ENCODE data around the gene OSBPL6.

The OSBPL6 gene

GRCh38 chr2:178414266-178415247 is 220.2 kb downstream of the OSBPL6 start (continued):
- TF ChIP-seq ZEB2 (tag by site-specific recombination; IDR thresholded peaks at IDR 0.05): peak; percentile 99
- no peak for TF ChIP-seq ZNF280D (tag by site-specific recombination; IDR thresholded peaks at IDR 0.05)
- TF ChIP-seq, protein P1, sequence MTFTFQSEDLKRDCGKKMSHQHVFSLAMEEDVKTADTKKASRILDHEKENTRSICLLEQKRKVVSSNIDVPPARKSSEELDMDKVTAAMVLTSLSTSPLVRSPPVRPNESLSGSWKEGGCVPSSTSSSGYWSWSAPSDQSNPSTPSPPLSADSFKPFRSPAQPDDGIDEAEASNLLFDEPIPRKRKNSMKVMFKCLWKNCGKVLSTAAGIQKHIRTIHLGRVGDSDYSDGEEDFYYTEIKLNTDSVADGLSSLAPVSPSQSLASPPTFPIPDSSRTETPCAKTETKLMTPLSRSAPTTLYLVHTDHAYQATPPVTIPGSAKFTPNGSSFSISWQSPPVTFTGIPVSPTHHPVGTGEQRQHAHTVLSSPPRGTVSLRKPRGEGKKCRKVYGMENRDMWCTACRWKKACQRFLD (tag by site-specific recombination; IDR thresholded peaks at IDR 0.05): no peak
- TF ChIP-seq ZNF777 (tag by site-specific recombination; IDR thresholded peaks at IDR 0.05; ENCODE audit: borderline replicate concordance): no peak
- no peak for TF ChIP-seq ZNF239 (tag by site-specific recombination; IDR thresholded peaks at IDR 0.05)
- TF ChIP-seq ZNF148 (tag by site-specific recombination; IDR thresholded peaks at IDR 0.05; ENCODE audit: borderline replicate concordance): no peak
- peak; percentile 82 for TF ChIP-seq MZF1 (tag by site-specific recombination; IDR thresholded peaks at IDR 0.05; ENCODE audit: borderline replicate concordance)
- no peak for TF ChIP-seq ZNF341 (tag by site-specific recombination; IDR thresholded peaks at IDR 0.05; ENCODE audit: low read depth)
- TF ChIP-seq ZNF416 (tag by site-specific recombination; IDR thresholded peaks at IDR 0.05): no peak
- peak; percentile 96 for TF ChIP-seq TRIM28 (IDR thresholded peaks at IDR 0.05; ENCODE audit: borderline replicate concordance, low read length)
- no peak for TF ChIP-seq SCRT2 (tag by site-specific recombination; IDR thresholded peaks at IDR 0.05)
- TF ChIP-seq ZNF660 (tag by site-specific recombination; IDR thresholded peaks at IDR 0.05): peak; percentile 96
- peak; percentile 42; the same call in 1 of the 2 replicates for TF ChIP-seq ZBTB6 (tag by site-specific recombination; IDR thresholded peaks at IDR 0.05)
- TF ChIP-seq ZNF664 (tag by site-specific recombination; IDR thresholded peaks at IDR 0.05): no peak
- TF ChIP-seq, protein P2, sequence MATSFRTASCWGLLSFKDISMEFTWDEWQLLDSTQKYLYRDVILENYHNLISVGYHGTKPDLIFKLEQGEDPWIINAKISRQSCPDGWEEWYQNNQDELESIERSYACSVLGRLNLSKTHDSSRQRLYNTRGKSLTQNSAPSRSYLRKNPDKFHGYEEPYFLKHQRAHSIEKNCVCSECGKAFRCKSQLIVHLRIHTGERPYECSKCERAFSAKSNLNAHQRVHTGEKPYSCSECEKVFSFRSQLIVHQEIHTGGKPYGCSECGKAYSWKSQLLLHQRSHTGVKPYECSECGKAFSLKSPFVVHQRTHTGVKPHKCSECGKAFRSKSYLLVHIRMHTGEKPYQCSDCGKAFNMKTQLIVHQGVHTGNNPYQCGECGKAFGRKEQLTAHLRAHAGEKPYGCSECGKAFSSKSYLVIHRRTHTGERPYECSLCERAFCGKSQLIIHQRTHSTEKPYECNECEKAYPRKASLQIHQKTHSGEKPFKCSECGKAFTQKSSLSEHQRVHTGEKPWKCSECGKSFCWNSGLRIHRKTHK (tag by site-specific recombination; IDR thresholded peaks at IDR 0.05): no peak
- no peak for TF ChIP-seq BCL6B (tag by site-specific recombination; IDR thresholded peaks at IDR 0.05)
- TF ChIP-seq ZBTB10 (tag by site-specific recombination; IDR thresholded peaks at IDR 0.05): no peak
- TF ChIP-seq ZNF366 (tag by site-specific recombination; conservative IDR thresholded peaks at IDR 0.05): peak; percentile 90
- no peak for TF ChIP-seq ZNF121 (tag by site-specific recombination; IDR thresholded peaks at IDR 0.05)
- peak; percentile 65; the same call in 1 of the 2 replicates for TF ChIP-seq ZBTB1 (tag by site-specific recombination; IDR thresholded peaks at IDR 0.05)
- TF ChIP-seq ZNF223 (tag by site-specific recombination; IDR thresholded peaks at IDR 0.05): no peak
- no peak for TF ChIP-seq SALL2 (tag by site-specific recombination; IDR thresholded peaks at IDR 0.05; ENCODE audit: borderline replicate concordance)
- TF ChIP-seq ZSCAN23 (tag by site-specific recombination; IDR thresholded peaks at IDR 0.05): peak; percentile 64; the same call in 1 of the 2 replicates
- peak; percentile 90 for TF ChIP-seq ZNF843 (tag by site-specific recombination; IDR thresholded peaks at IDR 0.05)
- peak; percentile 93 for TF ChIP-seq OSR2 (tag by site-specific recombination; IDR thresholded peaks at IDR 0.05)

All from HEK293 (cell line).